Adrenal gland (tissue), 5 donors: Measurements from ENCODE around the gene NAT8L.

ENCODE experiments used
- CTCF ChIP-seq, 6 experiments: fragments of 450-650 bp in 4 of 6; fragments of 200-600 bp in 2 of 6; sonication (generic) in 1 of 6; IDR thresholded peaks; 1 replicate in 5 of 6; 2 replicates in 1 of 6; pipeline versions ENCODE4 v1.5.1 to v1.8.0; 2016 to 2021; ENCODE audit warnings: antibody characterized with exemption in 6 of 6, mild to moderate bottlenecking in 2 of 6, moderate library complexity in 1 of 6
- POLR2A ChIP-seq, 2 donors: fragments of 450-650 bp; IDR thresholded peaks; one replicate each; pipeline ENCODE4 v1.6.1; 2017; ENCODE audit warnings: antibody characterized with exemption in 2 of 2, mild to moderate bottlenecking in 2 of 2, moderate library complexity in 1 of 2
- donor health status: DM: no; HTN: no; CAD: no.

- TF ChIP-seq CTCF (IDR thresholded peaks at IDR 0.05) (no peak), POLR2A (IDR thresholded peaks at IDR 0.05) (no peak)
Observed at GRCh38 chr4:2071912-2072867, 13.1 kb downstream of the NAT8L start.
